Mesenchymal stem cell (in vitro differentiated cells and primary cell): ENCODE results near the gene PTX3.

Experiments
- DNase-seq: peaks from one replicate; pipeline ENCODE4 v3.0.0-alpha.2; 2013
- H2AFZ ChIP-seq: one replicate; pipeline ENCODE4 v1.6.1; 2013; ENCODE audit warnings: low read depth, mild to moderate bottlenecking, control low read depth, inconsistent platforms, low read length, moderate library complexity
- H2AK5ac ChIP-seq: 2 replicates; pipeline ENCODE4 v1.6.1; 2013; ENCODE audit warnings: low read length, moderate library complexity, mild to moderate bottlenecking, inconsistent platforms; ENCODE audit not compliant: severe bottlenecking
- H2BK120ac ChIP-seq: one replicate; pipeline ENCODE4 v1.6.1; 2013; ENCODE audit warnings: low read depth, mild to moderate bottlenecking, inconsistent platforms, low read length, moderate library complexity
- H2BK12ac ChIP-seq, 2 experiments: one replicate each; pipeline ENCODE4 v1.6.1; 2013; ENCODE audit warnings: inconsistent platforms in 2 of 2, low read length in 2 of 2, mild to moderate bottlenecking in 2 of 2, moderate library complexity in 2 of 2, control low read depth in 1 of 2
- H2BK15ac ChIP-seq: one replicate; pipeline ENCODE4 v1.6.1; 2013; ENCODE audit warnings: mild to moderate bottlenecking, low read depth, inconsistent platforms; ENCODE audit not compliant: poor library complexity, severe bottlenecking
- H2BK5ac ChIP-seq: 2 replicates; pipeline ENCODE4 v1.6.1; 2013; ENCODE audit warnings: low read depth, mild to moderate bottlenecking, low read length, control low read depth, inconsistent platforms; ENCODE audit not compliant: poor library complexity, severe bottlenecking
- H3K14ac ChIP-seq, 2 experiments: one replicate each; pipeline ENCODE4 v1.6.1; 2013; ENCODE audit warnings: inconsistent platforms in 2 of 2, low read length in 2 of 2, control low read depth in 1 of 2, mild to moderate bottlenecking in 1 of 2, moderate library complexity in 1 of 2
- H3K18ac ChIP-seq, 2 experiments: one replicate each; pipeline ENCODE4 v1.6.1; 2013; ENCODE audit warnings: inconsistent platforms in 2 of 2, low read length in 2 of 2, control low read depth in 1 of 2, low read depth in 1 of 2, mild to moderate bottlenecking in 1 of 2
- H3K23ac ChIP-seq, 2 experiments: one replicate each; pipeline ENCODE4 v1.6.1; 2013; ENCODE audit warnings: inconsistent platforms in 2 of 2, low read length in 2 of 2, mild to moderate bottlenecking in 2 of 2, moderate library complexity in 2 of 2, control low read depth in 1 of 2
- H3K27ac ChIP-seq: 2 replicates; pipeline ENCODE4 v1.5.1; 2013; ENCODE audit warnings: mild to moderate bottlenecking, moderate library complexity, low read length, control low read depth, inconsistent platforms; ENCODE audit not compliant: poor library complexity, severe bottlenecking
- H3K27me3 ChIP-seq, 2 experiments: 2 replicates each; pipeline versions ENCODE4 v1.6.1 to v1.7.0; 2013; ENCODE audit warnings: low read length in 2 of 2, mild to moderate bottlenecking in 2 of 2, moderate library complexity in 2 of 2, control low read depth in 1 of 2, inconsistent platforms in 1 of 2; ENCODE audit not compliant: control insufficient read depth in 1 of 2, insufficient read depth in 1 of 2
- H3K36me3 ChIP-seq, 2 experiments: 2 replicates each; pipeline versions ENCODE4 v1.6.1 to v1.7.0; 2013; ENCODE audit warnings: low read length in 2 of 2, control low read depth in 1 of 2, inconsistent platforms in 1 of 2, low read depth in 1 of 2, mild to moderate bottlenecking in 1 of 2; ENCODE audit not compliant: insufficient read depth in 2 of 2, control insufficient read depth in 1 of 2
- H3K4ac ChIP-seq, 2 experiments: one replicate each; pipeline ENCODE4 v1.6.1; 2013; ENCODE audit warnings: inconsistent platforms in 2 of 2, low read length in 2 of 2, mild to moderate bottlenecking in 2 of 2, moderate library complexity in 2 of 2, control low read depth in 1 of 2, low read depth in 1 of 2
- H3K4me1 ChIP-seq: 2 replicates; pipeline ENCODE4 v1.6.1; 2013; ENCODE audit warnings: low read depth, low read length, control low read depth; ENCODE audit not compliant: control insufficient read depth, insufficient read depth
- H3K4me2 ChIP-seq: 2 replicates; pipeline ENCODE4 v1.6.1; 2013; ENCODE audit warnings: low read length, mild to moderate bottlenecking, inconsistent platforms; ENCODE audit not compliant: poor library complexity, severe bottlenecking
- H3K4me3 ChIP-seq, 2 experiments: 2 replicates each; pipeline versions ENCODE4 v1.5.1 to v1.7.0; 2013; ENCODE audit warnings: low read length in 2 of 2, mild to moderate bottlenecking in 2 of 2, control low read depth in 1 of 2, low read depth in 1 of 2; ENCODE audit not compliant: insufficient read depth in 1 of 2
- H3K79me1 ChIP-seq: replicated peaks from 2 replicates; pipeline ENCODE4 v1.6.1; 2013; ENCODE audit warnings: mild to moderate bottlenecking, control low read depth, low read length, inconsistent platforms; ENCODE audit not compliant: poor library complexity, severe bottlenecking
- H3K9ac ChIP-seq: 2 replicates; pipeline ENCODE4 v1.7.0; 2013; ENCODE audit warnings: mild to moderate bottlenecking, low read length, moderate library complexity
- H3K9me3 ChIP-seq: 2 replicates; pipeline ENCODE4 v1.7.0; 2013; ENCODE audit warnings: mild to moderate bottlenecking, low read length; ENCODE audit not compliant: control insufficient read depth
- H4K8ac ChIP-seq: one replicate; pipeline ENCODE4 v1.6.1; 2013; ENCODE audit warnings: inconsistent platforms, mild to moderate bottlenecking, low read length, moderate library complexity
- H4K91ac ChIP-seq: one replicate; pipeline ENCODE4 v1.6.1; 2013; ENCODE audit warnings: mild to moderate bottlenecking, low read length, inconsistent platforms
- WGBS: methylation state at CpG from one replicate; pipeline ENCODE4 v1.1.7; 2013; ENCODE audit warnings: mixed read lengths; 5-methylcytosine and 5-hydroxymethylcytosine counted together

The PTX3 gene

DNA sequence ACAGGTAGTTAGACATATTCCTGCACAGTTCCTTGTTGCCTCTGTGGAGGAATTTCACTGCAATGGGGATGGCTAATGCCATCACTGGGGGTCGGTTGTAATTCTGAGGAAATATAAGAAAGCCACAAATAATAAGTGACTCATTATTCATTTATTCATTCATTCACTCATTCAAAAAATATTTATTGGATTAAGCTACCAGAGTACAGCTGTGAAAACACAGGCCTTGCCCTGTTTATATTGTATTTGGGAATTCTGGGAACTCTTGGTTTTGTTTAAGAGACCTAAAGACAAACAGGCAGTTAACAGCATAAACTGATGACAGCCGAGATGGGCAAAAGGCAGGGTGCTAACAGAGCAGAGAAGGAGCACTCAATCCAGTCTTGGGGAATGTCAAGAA is 23.6 kb downstream of the PTX3 start:
- H3K14ac ChIP-seq: no peak overlapping the region
- H3K27ac ChIP-seq: peak overlapping the region; percentile 96
- H3K4me2 ChIP-seq: peak overlapping the region; percentile 38
- H2AK5ac ChIP-seq: peak overlapping the region; percentile 96
- H3K27me3 ChIP-seq: no peaks in the 10 kb centered on the region
- H4K91ac ChIP-seq: no peak overlapping the region
- no peak overlapping the region for H2BK120ac ChIP-seq
- peaks cover 0 to 16% of the 10 kb centered on the region in 2 experiments for H3K36me3 ChIP-seq
- no peak overlapping the region for H3K9ac ChIP-seq
- H3K4me1 ChIP-seq: peaks cover 12% of the 10 kb centered on the region
- no peak for DNase-seq
- WGBS: 30% methylated on average over 1 of the region's 2 CpGs
- H2BK12ac ChIP-seq: no peak overlapping the region
- peak overlapping the region; percentile 89 for H2BK5ac ChIP-seq
- H3K79me1 ChIP-seq: peaks cover 3% of the 10 kb centered on the region
- H3K18ac ChIP-seq: no peak overlapping the region
- H4K8ac ChIP-seq: no peak overlapping the region
- H3K4me3 ChIP-seq: peak overlapping the region in 1 of 2 experiments; percentile 40
- H2AFZ ChIP-seq: no peak overlapping the region
- H3K9me3 ChIP-seq: no peaks in the 10 kb centered on the region
- peak overlapping the region; percentile 26 for H2BK15ac ChIP-seq
- no peak overlapping the region for H3K4ac ChIP-seq
- no peak overlapping the region for H3K23ac ChIP-seq

DNA sequence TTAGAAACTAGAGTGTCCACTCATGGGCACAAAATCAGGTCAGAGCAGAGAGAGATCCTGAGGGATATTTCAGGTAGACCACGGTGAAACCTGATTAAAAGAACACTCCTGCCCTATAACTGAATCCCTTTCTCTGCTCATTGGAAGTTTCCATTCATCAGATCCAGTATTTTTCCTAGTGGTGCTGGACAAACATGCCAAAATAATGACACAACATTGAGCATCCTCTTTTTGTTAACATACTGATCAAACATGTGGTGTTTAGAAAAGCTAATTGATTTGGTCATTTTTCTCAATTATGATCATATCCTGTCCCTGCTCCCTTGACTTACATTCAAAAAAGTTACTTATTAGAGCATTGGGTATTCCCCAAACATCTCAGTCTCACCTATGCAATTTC is 27.2 kb downstream of the PTX3 start:
- DNase-seq: no peak
- Histone ChIP-seq H4K8ac (no peak overlapping the region), H3K9me3 (no peaks in the 10 kb centered on the region), H3K23ac (no peak overlapping the region), H3K79me1 (peaks cover 3% of the 10 kb centered on the region), H2AK5ac (peak overlapping the region; percentile 99), H3K18ac (no peak overlapping the region), H3K4me1 (peaks cover 15% of the 10 kb centered on the region), H4K91ac (no peak overlapping the region), H3K4me3 (no peak overlapping the region), H3K4ac (no peak overlapping the region), H3K27ac (peak overlapping the region; percentile 77), H3K4me2 (no peak overlapping the region), H3K27me3 (no peaks in the 10 kb centered on the region), H3K9ac (no peak overlapping the region), H3K36me3 (peaks cover 0 to 7% of the 10 kb centered on the region in 2 experiments), H3K14ac (no peak overlapping the region), H2BK5ac (peak overlapping the region; percentile 59), H2BK12ac (no peak overlapping the region), H2AFZ (no peak overlapping the region), H2BK120ac (no peak overlapping the region), H2BK15ac (no peak overlapping the region)
- WGBS: 95% methylated on average over 1 of the region's 1 CpG

DNA sequence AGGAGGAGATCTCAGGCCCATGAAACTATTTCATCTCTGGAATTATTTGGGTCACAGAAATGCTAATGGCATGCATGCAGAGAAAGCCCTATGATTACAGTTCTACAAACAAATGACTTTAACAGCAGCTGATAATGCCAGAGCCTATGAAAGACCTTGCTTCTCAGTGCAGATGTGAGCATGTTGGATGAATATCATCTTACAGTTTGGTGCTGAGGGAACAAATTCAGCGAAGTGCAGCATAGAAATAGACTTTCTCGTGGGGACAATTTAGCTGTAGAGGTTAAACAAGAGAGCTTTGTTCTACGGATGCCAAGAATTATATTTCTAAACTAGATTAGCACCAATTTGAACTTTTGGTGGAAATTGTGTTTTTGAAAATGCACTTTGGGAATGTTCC is 27.7 kb downstream of the PTX3 start:
- H3K4me3 ChIP-seq: no peak overlapping the region
- H3K14ac ChIP-seq: no peak overlapping the region
- H2BK5ac ChIP-seq: peak overlapping the region; percentile 22
- H3K36me3 ChIP-seq: peaks cover 0 to 2% of the 10 kb centered on the region in 2 experiments
- H3K18ac ChIP-seq: no peak overlapping the region
- no peak overlapping the region for H2BK12ac ChIP-seq
- no peak overlapping the region for H4K91ac ChIP-seq
- no peak overlapping the region for H2AFZ ChIP-seq
- no peak overlapping the region for H2BK120ac ChIP-seq
- H3K9me3 ChIP-seq: no peaks in the 10 kb centered on the region
- H2BK15ac ChIP-seq: no peak overlapping the region
- H3K4ac ChIP-seq: no peak overlapping the region
- DNase-seq: peak; percentile 20
- no peak overlapping the region for H4K8ac ChIP-seq
- peaks cover 3% of the 10 kb centered on the region for H3K79me1 ChIP-seq
- peak overlapping the region; percentile 77 for H3K27ac ChIP-seq
- H2AK5ac ChIP-seq: peak overlapping the region; percentile 31
- H3K27me3 ChIP-seq: no peaks in the 10 kb centered on the region
- peaks cover 11% of the 10 kb centered on the region for H3K4me1 ChIP-seq
- H3K4me2 ChIP-seq: no peak overlapping the region
- H3K23ac ChIP-seq: no peak overlapping the region
- H3K9ac ChIP-seq: no peak overlapping the region
- WGBS: 87% methylated on average over 2 of the region's 3 CpGs

DNA sequence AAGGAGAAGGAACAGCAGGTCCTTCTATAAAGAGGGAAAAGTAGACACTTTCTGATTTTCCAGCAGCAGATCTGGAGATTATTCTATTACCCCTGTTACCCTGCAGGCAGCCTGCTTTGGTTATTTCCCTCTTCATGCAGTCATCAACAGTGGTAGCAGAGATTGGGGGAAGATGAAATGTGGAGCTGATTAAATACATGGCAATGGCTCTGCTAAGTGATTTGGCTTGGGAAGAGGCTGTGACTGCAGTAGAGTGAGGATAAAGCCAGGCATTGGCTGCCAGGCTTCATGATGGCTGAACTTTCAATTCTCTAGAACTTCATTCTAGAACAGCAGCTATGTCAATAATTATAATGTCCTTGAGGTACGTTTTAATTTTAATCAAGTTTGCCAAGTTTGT is 29.1 kb downstream of the PTX3 start:
- WGBS: 100% methylated on average over 1 of the region's 1 CpG
- Histone ChIP-seq H2AK5ac (peak overlapping the region; percentile 49), H3K27ac (no peak overlapping the region), H3K79me1 (peaks cover 4% of the 10 kb centered on the region), H3K27me3 (no peaks in the 10 kb centered on the region), H3K9me3 (no peaks in the 10 kb centered on the region), H3K18ac (no peak overlapping the region), H4K91ac (no peak overlapping the region), H3K9ac (peak overlapping the region; percentile 27), H3K4me2 (no peak overlapping the region), H2BK120ac (no peak overlapping the region), H2BK12ac (no peak overlapping the region), H2AFZ (no peak overlapping the region), H3K23ac (no peak overlapping the region), H3K14ac (no peak overlapping the region), H2BK15ac (no peak overlapping the region), H3K36me3 (no peaks in the 10 kb centered on the region), H3K4ac (no peak overlapping the region), H4K8ac (no peak overlapping the region), H2BK5ac (no peak overlapping the region), H3K4me3 (no peak overlapping the region), H3K4me1 (peaks cover 8% of the 10 kb centered on the region)
- no peak for DNase-seq
